ENCODE measurements around the gene CSTPP1.

The CSTPP1 gene

DNA sequence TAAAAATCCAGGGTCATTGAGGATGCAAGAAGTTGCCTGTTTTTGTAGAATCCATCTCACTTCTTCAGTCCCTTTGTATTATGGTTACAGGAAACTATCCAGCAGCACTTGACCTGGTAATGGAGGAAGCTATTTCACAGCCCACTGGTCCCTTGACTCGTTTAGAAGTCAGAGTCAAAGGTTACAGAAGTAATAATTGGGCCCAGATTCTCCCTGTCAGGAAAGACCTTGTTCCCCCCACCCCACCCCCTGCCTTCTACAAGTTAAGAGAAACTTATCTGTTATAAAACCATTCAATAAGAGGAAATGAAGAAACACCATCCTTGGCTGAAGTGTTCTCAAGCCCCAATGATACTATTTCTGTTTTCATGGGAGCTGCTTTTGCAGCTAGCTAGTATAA, 65.8 kb downstream of the CSTPP1 start:
- no peak for DNase-seq (ENCODE audit: extremely low spot score)
- TF ChIP-seq, protein P1, sequence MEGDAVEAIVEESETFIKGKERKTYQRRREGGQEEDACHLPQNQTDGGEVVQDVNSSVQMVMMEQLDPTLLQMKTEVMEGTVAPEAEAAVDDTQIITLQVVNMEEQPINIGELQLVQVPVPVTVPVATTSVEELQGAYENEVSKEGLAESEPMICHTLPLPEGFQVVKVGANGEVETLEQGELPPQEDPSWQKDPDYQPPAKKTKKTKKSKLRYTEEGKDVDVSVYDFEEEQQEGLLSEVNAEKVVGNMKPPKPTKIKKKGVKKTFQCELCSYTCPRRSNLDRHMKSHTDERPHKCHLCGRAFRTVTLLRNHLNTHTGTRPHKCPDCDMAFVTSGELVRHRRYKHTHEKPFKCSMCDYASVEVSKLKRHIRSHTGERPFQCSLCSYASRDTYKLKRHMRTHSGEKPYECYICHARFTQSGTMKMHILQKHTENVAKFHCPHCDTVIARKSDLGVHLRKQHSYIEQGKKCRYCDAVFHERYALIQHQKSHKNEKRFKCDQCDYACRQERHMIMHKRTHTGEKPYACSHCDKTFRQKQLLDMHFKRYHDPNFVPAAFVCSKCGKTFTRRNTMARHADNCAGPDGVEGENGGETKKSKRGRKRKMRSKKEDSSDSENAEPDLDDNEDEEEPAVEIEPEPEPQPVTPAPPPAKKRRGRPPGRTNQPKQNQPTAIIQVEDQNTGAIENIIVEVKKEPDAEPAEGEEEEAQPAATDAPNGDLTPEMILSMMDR (IDR thresholded peaks at IDR 0.05; ENCODE audit: control extremely low read depth, extremely low read depth, low read depth, missing control alignments), result no peak
- POLR2A ChIA-PET, result interaction anchor here (1.0 kb wide), 1 partner anchor 86 kb away, joined by 10 read pairs; no protein-coding TSS in a partner anchor
- CTCF ChIA-PET, result interaction anchor here (1.0 to 1.1 kb wide), 2 partner anchors 17 to 21 kb away, joined by 3 read pairs; no protein-coding TSS in a partner anchor

- ChIA-PET CTCF (interaction anchor here (0.8 to 2.0 kb wide), 7 partner anchors 10 to 92 kb away, joined by 3 to 8 read pairs (median 3); no protein-coding TSS in a partner anchor), POLR2A (no interaction called here)
- DNase-seq (ENCODE audit: extremely low spot score), result no peak
- TF ChIP-seq, protein P1 (IDR thresholded peaks at IDR 0.05; ENCODE audit: control extremely low read depth, extremely low read depth, low read depth, missing control alignments), result no peak
These were observed 66.8 kb downstream of the CSTPP1 start for GRCh38 chr11:47003180-47003877.

DNA sequence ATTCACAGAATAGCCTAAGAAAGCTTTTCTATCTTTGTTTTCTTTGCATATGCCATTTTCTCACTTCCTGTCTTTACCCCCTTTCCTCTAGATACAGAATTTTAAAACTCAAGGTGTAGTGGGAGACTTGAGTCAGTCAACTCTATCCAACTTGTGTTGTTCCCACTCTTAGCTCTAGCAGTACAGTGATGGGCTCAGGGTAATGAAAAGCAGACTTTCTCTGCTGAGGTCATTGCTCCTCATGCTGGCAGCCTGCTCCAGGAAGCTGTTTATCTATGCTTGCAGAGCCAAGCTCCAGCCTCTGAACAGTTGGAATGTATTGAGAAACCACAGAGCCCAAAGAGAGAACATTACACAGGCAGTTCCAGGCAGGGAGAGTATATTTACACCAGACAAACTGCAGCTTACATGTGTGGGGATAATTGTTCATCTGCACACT, 68.1 kb downstream of the CSTPP1 start:
- ChIA-PET POLR2A (no interaction called here), CTCF (interaction anchor here (1.3 to 2.0 kb wide), 4 partner anchors 16 to 90 kb away, joined by 3 to 8 read pairs (median 4); no protein-coding TSS in a partner anchor)
- TF ChIP-seq, protein P1 (IDR thresholded peaks at IDR 0.05; ENCODE audit: control extremely low read depth, extremely low read depth, low read depth, missing control alignments), result no peak
- no peak for DNase-seq (ENCODE audit: extremely low spot score)

- POLR2A ChIA-PET, result interaction anchor here (0.6 kb wide), 1 partner anchor 158 kb away, joined by 4 read pairs; no protein-coding TSS in a partner anchor
- CTCF ChIA-PET, result no interaction called here
These were observed 68.9 kb downstream of the CSTPP1 start for GRCh38 chr11:47005441-47005840.

GRCh38 chr11:47007579-47007978, 71.0 kb downstream of the CSTPP1 start:
- ChIA-PET CTCF (interaction anchor here (0.6 to 1.1 kb wide), 2 partner anchors 21 to 48 kb away, joined by 3 read pairs; no protein-coding TSS in a partner anchor), POLR2A (no interaction called here)
- TF ChIP-seq, protein P1 (IDR thresholded peaks at IDR 0.05; ENCODE audit: control extremely low read depth, extremely low read depth, low read depth, missing control alignments), result no peak
- no peak for DNase-seq (ENCODE audit: extremely low spot score)

More at GRCh38 chr11:47005441-47005840, 68.9 kb downstream of the CSTPP1 start:
- TF ChIP-seq, protein P1 (IDR thresholded peaks at IDR 0.05; ENCODE audit: control extremely low read depth, extremely low read depth, low read depth, missing control alignments), result no peak
- no peak for DNase-seq (ENCODE audit: extremely low spot score)

GRCh38 chr11:47010179-47010578, 73.6 kb downstream of the CSTPP1 start:
- CTCF ChIA-PET, result interaction anchor here (1.5 kb wide), 1 partner anchor 10 kb away, joined by 3 read pairs; no protein-coding TSS in a partner anchor
- no peak for DNase-seq (ENCODE audit: extremely low spot score)
- TF ChIP-seq, protein P1 (IDR thresholded peaks at IDR 0.05; ENCODE audit: control extremely low read depth, extremely low read depth, low read depth, missing control alignments), result no peak
- POLR2A ChIA-PET, result no interaction called here

All from GM10248 (cell line).